HG03025 (cell line): Measurements from ENCODE around the gene OR2T34.
"Not testable (repeated sequence)": the region's sequence is repeated elsewhere in the genome, so short reads cannot be mapped to it uniquely, and the experiment has no call there.

Source experiments
- ATAC-seq: cut with Tn5 transposase; IDR thresholded peaks from one replicate; pipeline ENCODE4 v1.9.1; 2021; ENCODE audit warnings: mild to moderate bottlenecking, moderate library complexity; ENCODE audit not compliant: unreplicated experiment, low FRiP score

The OR2T34 gene, protein sequence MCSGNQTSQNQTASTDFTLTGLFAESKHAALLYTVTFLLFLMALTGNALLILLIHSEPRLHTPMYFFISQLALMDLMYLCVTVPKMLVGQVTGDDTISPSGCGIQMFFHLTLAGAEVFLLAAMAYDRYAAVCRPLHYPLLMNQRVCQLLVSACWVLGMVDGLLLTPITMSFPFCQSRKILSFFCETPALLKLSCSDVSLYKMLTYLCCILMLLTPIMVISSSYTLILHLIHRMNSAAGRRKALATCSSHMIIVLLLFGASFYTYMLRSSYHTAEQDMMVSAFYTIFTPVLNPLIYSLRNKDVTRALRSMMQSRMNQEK

GRCh38 chr1:248574657-248575056 is at the start of gene OR2T34:
Gene OR2T34, minus strand, starts transcription at chr1:248574757. Its CDS starts 0 bp downstream, at chr1:248574757.
- not testable (repeated sequence) for ATAC-seq

DNA sequence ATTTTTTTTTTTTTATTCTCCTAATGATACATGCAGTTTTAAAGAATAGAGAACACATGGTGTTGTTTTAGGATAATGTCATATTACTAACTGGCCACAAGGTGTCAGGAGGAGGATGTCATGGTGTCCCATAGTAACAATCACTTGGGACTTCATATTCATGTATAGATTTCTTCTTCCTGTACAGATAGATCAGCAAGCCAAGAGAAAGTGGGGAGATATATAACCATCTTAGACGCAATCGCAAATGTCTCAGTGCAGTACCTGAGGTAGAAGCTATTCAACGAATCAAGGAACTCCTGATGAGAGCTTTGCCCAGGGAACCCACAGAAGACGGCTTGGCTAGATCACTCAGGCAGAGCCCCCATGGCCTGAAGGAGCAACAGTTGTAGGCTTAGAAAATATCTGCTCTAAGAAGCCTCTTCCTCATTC is 48.0 kb upstream of the OR2T34 start:
- ATAC-seq = no peak

DNA sequence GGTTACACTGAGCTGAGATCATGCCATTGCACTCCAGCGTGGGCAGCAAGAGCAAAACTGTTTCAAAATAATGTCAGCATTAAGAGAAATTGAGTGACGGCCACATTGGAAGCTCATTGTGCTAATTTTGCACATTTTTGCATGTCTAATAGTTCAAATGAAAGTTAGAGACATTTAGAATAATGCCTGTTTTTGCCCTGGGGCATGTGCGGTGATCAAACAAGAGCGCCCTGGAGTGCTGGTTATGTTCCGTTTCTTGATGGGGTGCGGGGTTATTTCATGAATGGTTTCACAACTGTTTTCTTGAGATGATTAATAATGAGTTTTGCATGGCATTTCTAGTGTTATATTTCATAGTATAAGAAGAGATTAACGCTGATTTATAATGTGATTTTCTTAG is 47.2 kb upstream of the OR2T34 start:
- no peak for ATAC-seq

DNA sequence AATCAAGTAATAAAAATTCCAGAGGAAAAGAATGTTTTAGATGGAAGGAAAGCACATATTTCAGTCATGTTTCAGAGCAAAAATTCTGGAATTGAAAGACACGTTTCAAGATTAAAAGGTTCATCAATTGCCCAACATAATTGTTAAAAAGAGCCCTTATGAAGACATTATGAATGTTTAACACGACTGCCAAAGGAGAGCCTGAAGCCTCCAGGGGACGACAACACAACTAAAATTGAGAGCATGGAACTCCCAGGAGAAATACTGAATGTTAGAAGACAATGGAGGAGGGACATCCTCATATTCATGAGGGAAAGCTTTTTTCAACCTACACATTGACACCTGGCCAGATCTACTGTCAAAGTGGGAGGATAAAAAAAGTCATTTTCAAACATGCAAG is 44.3 kb upstream of the OR2T34 start:
- no peak for ATAC-seq

DNA sequence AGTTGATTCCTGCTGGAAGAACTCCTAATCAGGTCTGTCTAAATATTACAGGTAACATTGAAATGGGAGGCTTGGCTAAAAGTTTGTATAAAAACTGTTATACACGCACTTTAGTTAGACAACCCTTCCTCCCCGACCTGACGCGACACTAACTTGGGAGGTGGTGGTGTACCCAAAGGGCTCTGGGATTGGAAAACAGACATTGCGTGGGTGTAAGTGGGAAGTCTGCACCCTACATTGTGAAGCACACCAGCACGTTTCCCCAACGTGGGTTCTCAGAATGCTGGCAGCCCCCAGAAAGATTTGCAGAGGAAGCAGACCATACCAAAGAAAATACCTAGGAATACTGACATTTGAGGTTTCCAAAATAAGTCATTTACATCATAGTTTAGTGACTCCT is 43.6 kb upstream of the OR2T34 start:
- no peak for ATAC-seq

DNA sequence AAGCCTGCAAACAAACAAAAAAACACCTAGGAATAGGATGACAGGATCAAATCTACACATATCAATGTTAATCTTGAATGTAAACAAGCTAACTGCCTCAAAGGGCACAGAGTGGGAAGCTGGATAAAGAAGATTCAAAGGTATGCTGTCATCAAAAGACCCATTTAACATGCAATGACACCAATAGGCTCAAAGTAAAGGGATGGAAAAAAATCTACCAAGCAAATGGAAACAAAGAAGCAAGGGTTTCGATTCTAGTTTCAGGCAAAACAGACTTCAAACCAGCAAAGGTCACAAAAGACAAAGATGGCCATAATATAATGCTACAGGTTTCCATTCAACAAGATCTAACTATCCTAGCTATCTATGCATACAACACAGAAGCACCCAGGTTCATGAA is 39.2 kb upstream of the OR2T34 start:
- ATAC-seq = peak; percentile 64

- no peak for ATAC-seq
These were observed 37.4 kb upstream of the OR2T34 start for GRCh38 chr1:248611883-248612414.

DNA sequence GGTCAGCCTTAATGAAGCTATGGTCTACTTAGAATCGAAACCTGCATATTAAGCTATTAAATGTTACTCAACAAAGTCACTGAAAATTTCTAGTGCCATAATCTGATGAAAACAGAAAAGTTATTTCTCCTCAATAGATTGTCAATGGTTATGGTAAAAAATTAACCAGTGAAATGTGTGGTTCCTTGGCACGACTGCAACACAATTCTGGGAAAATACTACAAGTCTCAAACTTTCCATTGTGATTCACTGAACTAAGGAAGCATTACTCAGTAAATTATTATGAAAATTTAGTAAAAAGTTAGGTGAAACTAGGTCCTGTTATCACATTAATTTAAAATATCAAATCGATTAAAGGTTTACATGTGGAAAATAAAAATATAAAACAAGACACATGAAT is 35.7 kb upstream of the OR2T34 start:
- ATAC-seq = no peak

GRCh38 chr1:248599396-248599795 is 24.8 kb upstream of the OR2T34 start:
- ATAC-seq = no peak

- ATAC-seq = no peak
These were observed 23.0 kb upstream of the OR2T34 start, which contains the start of gene OR2T10 for GRCh38 chr1:248597589-248597988. Gene OR2T10, minus strand, starts transcription at chr1:248597700. Its CDS starts 3,932 bp downstream, at chr1:248593768.

DNA sequence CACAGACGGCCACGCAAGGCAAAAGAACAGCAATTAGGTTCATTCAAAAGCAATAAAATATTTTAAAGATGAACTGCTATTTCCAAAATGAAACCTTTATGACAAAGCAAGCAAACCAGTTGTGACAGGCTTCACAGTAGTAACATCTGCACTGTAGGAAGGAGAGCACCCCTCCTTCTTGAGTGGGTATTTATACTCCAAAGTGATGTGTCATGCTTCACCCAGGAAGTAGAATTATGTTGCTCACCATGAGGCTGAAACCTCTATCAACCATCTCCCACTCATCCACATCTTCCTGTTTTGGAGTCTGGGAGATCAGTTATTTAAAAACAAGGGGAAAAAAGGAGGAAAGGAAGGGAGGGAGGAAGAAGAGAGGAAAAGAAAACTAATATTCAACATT is 22.1 kb upstream of the OR2T34 start:
- no peak for ATAC-seq

DNA sequence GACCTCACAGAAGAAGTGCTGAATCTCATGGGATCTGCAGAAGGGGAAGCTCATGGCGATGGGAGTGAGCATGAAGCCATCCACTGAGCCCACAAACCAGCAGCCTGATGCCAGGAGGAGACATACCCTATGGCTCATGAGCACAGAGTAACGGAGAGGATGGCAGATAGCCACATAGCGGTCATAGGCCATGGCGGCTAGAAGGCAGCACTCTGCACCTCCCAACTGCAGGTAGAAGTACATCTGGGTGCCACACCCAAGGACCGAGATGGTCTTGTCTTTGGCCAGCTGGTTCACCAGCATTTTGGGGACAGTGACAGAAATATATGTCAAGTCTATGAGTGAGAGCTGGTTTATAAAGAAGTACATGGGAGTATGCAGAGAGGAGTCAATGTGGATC is 18.7 kb upstream of the OR2T34 start:
- ATAC-seq = no peak

GRCh38 chr1:248592655-248593054 is 18.1 kb upstream of the OR2T34 start:
- no peak for ATAC-seq

GRCh38 chr1:248590055-248590454 is 15.5 kb upstream of the OR2T34 start:
- no peak for ATAC-seq

GRCh38 chr1:248589334-248589733 is 14.8 kb upstream of the OR2T34 start:
- no peak for ATAC-seq

DNA sequence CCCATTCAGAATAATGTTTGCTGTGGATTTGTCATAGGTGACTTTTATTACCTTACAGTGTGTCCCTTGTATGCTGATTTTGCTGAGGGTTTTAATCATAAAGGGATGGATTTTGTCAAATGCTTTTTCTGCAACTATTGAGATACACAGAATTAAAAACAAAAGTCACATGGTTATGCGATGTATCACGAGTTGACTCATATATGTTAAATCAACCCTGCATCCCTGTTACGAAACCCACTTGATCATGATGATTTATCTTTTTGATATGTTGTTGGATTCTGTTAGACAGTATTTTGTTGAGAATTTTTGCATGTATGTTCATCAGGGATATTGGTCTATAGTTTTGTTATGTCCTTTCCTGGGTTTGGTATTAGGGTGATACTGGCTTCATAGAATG is 10.7 kb upstream of the OR2T34 start:
- ATAC-seq = no peak

DNA sequence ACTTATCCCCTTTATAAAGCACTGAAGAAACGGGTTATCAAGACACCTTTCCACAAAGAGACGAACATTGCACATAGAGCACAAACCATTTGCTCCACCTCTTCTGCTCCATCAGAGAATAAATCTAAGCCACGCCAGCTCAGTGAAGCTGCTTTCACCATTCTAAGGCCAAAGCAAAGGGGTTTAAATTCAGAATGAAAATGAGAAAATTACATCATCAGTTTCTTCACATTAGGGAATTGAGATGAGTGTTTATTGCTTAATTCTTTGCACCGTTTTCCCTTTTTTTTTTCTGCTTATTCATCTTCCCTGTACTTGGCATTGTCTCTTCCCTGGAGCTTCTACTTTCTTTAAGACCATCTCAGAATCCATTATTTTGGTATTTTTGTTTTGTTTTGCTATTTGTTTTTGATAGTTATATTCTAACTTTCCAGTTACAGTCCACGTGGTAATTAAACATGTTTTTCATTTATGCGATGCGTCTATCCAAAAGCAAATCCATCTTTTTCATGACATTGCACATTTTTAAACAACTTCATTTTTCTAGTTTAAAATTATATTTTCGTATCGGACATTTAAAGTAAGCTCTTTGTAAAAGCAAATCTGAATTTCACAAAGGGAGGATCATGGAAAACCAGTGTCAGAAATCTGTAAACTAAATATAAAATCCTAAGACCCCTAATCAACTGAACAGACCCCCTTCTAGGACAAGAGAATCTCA is 1.9 kb upstream of the OR2T34 start:
- ATAC-seq = no peak

GRCh38 chr1:248573856-248574255 is 701 bp downstream of the OR2T34 start:
- ATAC-seq = not testable (repeated sequence)

DNA sequence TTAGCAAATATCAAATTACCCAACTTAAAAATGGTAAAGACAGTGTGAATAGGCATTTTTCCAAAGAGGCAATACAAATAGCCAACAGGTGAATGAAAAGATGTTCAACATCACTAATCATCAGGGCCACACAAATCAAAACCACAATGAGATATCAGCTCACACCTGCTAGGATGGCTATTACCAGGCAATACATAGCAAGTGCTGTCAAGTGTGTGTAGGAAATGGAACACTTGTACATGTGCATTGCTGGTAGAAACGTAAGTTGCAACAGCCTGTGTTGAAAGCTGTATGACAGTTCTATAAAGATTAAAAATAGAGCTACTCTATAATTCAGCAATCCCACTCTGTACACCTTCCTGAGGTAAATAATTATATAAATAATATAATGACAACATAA is 2.5 kb downstream of the OR2T34 start:
- not testable (repeated sequence) for ATAC-seq

GRCh38 chr1:248570811-248571210 is 3.7 kb downstream of the OR2T34 start:
- not testable (repeated sequence) for ATAC-seq

DNA sequence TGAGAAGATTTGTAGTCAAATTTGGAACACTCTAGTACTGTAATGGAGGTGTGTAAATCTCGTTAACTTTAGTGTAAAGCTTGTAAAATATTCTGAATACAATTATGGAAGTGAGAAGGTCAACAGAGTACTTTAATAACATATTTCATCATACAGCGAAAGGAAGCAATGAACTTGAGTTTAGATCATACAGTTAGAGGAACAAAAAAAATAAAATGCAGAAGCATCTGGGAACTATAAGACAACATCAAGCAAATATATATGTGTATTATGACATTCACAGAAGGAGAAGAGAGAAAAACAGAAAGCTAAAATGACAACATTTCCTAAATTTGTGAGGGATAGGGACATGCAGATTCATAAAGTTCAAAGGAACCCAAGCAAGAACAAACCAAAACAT is 5.5 kb downstream of the OR2T34 start:
- not testable (repeated sequence) for ATAC-seq
